Neural cell (in vitro differentiated cells): ENCODE results near the gene LRWD1. TPM values are rescaled to one million over a fixed set of nuclear protein-coding genes. Genes with fewer than 3 reads are reported as not detected.
"Not testable (repeated sequence)": the region's sequence is repeated elsewhere in the genome, so short reads cannot be mapped to it uniquely, and the experiment has no call there.

Source experiments
- H2AFZ ChIP-seq: fragments of 200-600, 300-800 bp; sonication (generic), shearing (Covaris generic); 2 replicates; pipeline ENCODE4 v1.6.0; 2014; ENCODE audit warnings: low read depth, mild to moderate bottlenecking, antibody characterized with exemption, low read length, moderate library complexity
- H3F3A ChIP-seq: fragments of 200-600 bp; shearing (Covaris generic); 2 replicates; pipeline ENCODE4 v1.6.1; 2016; ENCODE audit warnings: mild to moderate bottlenecking, moderate library complexity, mixed read lengths, antibody characterized with exemption, low read length; ENCODE audit not compliant: insufficient read depth, poor library complexity, severe bottlenecking
- H3K27ac ChIP-seq: fragments of 200-600, 300-800 bp; sonication (generic), shearing (Covaris generic); 2 replicates; pipeline ENCODE4 v1.5.1; 2014; ENCODE audit warnings: mild to moderate bottlenecking, low read length, moderate library complexity
- H3K27me3 ChIP-seq: fragments of 300-800, 200-600 bp; sonication (generic), shearing (Covaris generic); 2 replicates; pipeline ENCODE4 v1.6.0; 2014; ENCODE audit warnings: mild to moderate bottlenecking, low read depth, low read length, moderate library complexity; ENCODE audit not compliant: insufficient read depth
- H3K36me3 ChIP-seq: fragments of 300-800, 200-600 bp; sonication (generic), shearing (Covaris generic); 2 replicates; pipeline ENCODE4 v1.5.1; 2014; ENCODE audit warnings: mild to moderate bottlenecking, antibody characterized with exemption, low read length, moderate library complexity; ENCODE audit not compliant: insufficient read depth
- H3K4me2 ChIP-seq: fragments of 300-800, 200-600 bp; sonication (generic), shearing (Covaris generic); 2 replicates; pipeline ENCODE4 v1.6.0; 2014; ENCODE audit warnings: mild to moderate bottlenecking, low read length
- H3K4me3 ChIP-seq: fragments of 300-800, 200-600 bp; sonication (generic), shearing (Covaris generic); 2 replicates; pipeline ENCODE4 v1.5.1; 2014; ENCODE audit warnings: mild to moderate bottlenecking, low read length, moderate library complexity
- H3K79me2 ChIP-seq: fragments of 200-600 bp; shearing (Covaris generic); replicated peaks from 2 replicates; pipeline ENCODE4 v1.6.0; 2014; ENCODE audit warnings: mild to moderate bottlenecking, low read length, moderate library complexity; ENCODE audit not compliant: insufficient read depth
- H3K9ac ChIP-seq: fragments of 300-800, 200-600 bp; sonication (generic), shearing (Covaris generic); 2 replicates; pipeline ENCODE4 v1.6.1; 2016; ENCODE audit warnings: mild to moderate bottlenecking, low read length, mixed read lengths
- H3K9me2 ChIP-seq: fragments of 200-600 bp; shearing (Covaris generic); 2 replicates; pipeline ENCODE4 v1.6.1; 2016; ENCODE audit warnings: mild to moderate bottlenecking, low read length, mixed read lengths; ENCODE audit not compliant: insufficient read depth
- H3K9me3 ChIP-seq: fragments of 200-600, 300-800 bp; sonication (generic), shearing (Covaris generic); 2 replicates; pipeline ENCODE4 v1.6.1; 2016; ENCODE audit warnings: mild to moderate bottlenecking, mixed run types, low read length, moderate library complexity, mixed read lengths
- H4K20me1 ChIP-seq: fragments of 200-600 bp; shearing (Covaris generic); 2 replicates; pipeline ENCODE4 v1.6.1; 2016; ENCODE audit warnings: mild to moderate bottlenecking, mixed run types; ENCODE audit not compliant: insufficient read depth
- EZH2 ChIP-seq: fragments of 200-600, 300-800 bp; shearing (Covaris generic), sonication (generic); IDR thresholded peaks from 2 replicates; pipeline ENCODE4 v1.6.1; 2014; ENCODE audit warnings: antibody characterized with exemption, low read length, borderline replicate concordance, mild to moderate bottlenecking; ENCODE audit not compliant: insufficient read depth, poor library complexity, severe bottlenecking
- MXI1 ChIP-seq: fragments of 450-650 bp; conservative IDR thresholded peaks from 2 replicates; pipeline ENCODE4 v1.6.1; 2014; ENCODE audit warnings: antibody characterized with exemption, mild to moderate bottlenecking; ENCODE audit not compliant: poor library complexity, severe bottlenecking
- POLR2AphosphoS5 ChIP-seq: IDR thresholded peaks from 2 replicates; pipeline ENCODE4 v1.6.1; 2012
- RAD21 ChIP-seq: fragments of 450-650 bp; conservative IDR thresholded peaks from 2 replicates; pipeline ENCODE4 v1.6.1; 2014; ENCODE audit warnings: antibody characterized with exemption, mild to moderate bottlenecking, moderate library complexity
- SMC3 ChIP-seq: fragments of 450-650 bp; conservative IDR thresholded peaks from 2 replicates; pipeline ENCODE4 v1.6.1; 2014; ENCODE audit warnings: antibody characterized with exemption, mild to moderate bottlenecking, moderate library complexity; ENCODE audit not compliant: poor library complexity
- polyA plus RNA-seq: library from polyadenylated mRNA; depleted of rRNA; stranded (reverse); fragments of >200 nt; gene quantifications from 2 replicates; pipeline ENCODE4 v1.2.3, GENCODE V29; 2014
- TF ChIP-seq, protein P1 (sequence below): IDR thresholded peaks from 2 replicates; pipeline ENCODE4 v1.6.1; 2012; ENCODE audit warnings: borderline replicate concordance

Gene LRWD1
- polyA plus RNA-seq, 1 donor from 2014 or later = 85.5 TPM

DNA sequence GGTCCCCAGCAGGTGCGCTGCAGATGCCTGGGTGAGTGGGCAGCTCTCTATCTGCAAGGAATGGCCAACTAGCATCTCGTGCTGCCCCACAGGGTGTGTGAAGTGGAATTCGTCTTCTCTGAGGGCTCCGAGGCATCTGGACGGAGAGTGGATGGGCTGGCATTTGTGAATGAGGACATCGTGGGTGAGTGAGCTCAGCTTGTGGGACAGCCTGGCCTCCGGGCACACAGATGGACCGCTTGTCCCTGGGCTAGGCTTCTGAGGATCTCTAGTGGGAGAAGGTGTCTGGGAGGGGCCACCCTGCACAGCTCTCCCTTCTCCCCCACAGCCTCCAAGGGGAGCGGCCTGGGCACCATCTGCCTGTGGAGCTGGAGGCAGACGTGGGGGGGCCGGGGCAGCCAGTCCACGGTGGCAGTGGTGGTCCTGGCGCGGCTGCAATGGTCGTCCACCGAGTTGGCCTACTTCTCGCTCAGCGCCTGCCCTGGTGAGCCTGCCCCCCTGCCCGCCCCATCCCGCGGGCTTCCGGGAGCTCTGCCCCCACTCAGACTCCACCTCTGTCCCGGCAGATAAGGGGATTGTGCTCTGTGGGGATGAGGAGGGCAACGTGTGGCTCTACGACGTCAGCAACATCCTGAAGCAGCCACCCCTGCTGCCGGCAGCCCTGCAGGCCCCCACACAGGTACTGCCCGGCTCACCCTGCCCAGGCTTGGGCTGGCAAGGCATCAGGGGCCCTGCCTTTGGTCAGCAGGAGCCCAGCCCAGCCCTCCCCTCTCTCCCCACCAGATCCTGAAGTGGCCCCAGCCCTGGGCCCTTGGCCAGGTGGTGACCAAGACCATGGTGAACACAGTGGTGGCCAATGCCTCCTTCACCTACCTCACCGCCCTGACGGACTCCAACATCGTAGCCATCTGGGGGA is 7.6 kb downstream of the LRWD1 start:
- no peaks in the 10 kb centered on the region for H4K20me1 ChIP-seq
- TF ChIP-seq, protein P1, sequence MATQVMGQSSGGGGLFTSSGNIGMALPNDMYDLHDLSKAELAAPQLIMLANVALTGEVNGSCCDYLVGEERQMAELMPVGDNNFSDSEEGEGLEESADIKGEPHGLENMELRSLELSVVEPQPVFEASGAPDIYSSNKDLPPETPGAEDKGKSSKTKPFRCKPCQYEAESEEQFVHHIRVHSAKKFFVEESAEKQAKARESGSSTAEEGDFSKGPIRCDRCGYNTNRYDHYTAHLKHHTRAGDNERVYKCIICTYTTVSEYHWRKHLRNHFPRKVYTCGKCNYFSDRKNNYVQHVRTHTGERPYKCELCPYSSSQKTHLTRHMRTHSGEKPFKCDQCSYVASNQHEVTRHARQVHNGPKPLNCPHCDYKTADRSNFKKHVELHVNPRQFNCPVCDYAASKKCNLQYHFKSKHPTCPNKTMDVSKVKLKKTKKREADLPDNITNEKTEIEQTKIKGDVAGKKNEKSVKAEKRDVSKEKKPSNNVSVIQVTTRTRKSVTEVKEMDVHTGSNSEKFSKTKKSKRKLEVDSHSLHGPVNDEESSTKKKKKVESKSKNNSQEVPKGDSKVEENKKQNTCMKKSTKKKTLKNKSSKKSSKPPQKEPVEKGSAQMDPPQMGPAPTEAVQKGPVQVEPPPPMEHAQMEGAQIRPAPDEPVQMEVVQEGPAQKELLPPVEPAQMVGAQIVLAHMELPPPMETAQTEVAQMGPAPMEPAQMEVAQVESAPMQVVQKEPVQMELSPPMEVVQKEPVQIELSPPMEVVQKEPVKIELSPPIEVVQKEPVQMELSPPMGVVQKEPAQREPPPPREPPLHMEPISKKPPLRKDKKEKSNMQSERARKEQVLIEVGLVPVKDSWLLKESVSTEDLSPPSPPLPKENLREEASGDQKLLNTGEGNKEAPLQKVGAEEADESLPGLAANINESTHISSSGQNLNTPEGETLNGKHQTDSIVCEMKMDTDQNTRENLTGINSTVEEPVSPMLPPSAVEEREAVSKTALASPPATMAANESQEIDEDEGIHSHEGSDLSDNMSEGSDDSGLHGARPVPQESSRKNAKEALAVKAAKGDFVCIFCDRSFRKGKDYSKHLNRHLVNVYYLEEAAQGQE = no peak
- no peak for TF ChIP-seq EZH2
- no peak for TF ChIP-seq MXI1
- TF ChIP-seq POLR2AphosphoS5 = peak; percentile 9
- no peak for TF ChIP-seq RAD21
- no peak overlapping the region for H3K27ac ChIP-seq
- no peaks in the 10 kb centered on the region for H3K36me3 ChIP-seq
- no peaks in the 10 kb centered on the region for H3K9me2 ChIP-seq
- no peak overlapping the region for H3K9ac ChIP-seq
- no peaks in the 10 kb centered on the region for H3K9me3 ChIP-seq
- no peaks in the 10 kb centered on the region for H3K79me2 ChIP-seq
- H3K4me3 ChIP-seq = no peak overlapping the region
- H3K27me3 ChIP-seq = no peaks in the 10 kb centered on the region
- H3F3A ChIP-seq = no peaks in the 10 kb centered on the region
- no peak overlapping the region for H3K4me2 ChIP-seq
- H2AFZ ChIP-seq = no peak overlapping the region

DNA sequence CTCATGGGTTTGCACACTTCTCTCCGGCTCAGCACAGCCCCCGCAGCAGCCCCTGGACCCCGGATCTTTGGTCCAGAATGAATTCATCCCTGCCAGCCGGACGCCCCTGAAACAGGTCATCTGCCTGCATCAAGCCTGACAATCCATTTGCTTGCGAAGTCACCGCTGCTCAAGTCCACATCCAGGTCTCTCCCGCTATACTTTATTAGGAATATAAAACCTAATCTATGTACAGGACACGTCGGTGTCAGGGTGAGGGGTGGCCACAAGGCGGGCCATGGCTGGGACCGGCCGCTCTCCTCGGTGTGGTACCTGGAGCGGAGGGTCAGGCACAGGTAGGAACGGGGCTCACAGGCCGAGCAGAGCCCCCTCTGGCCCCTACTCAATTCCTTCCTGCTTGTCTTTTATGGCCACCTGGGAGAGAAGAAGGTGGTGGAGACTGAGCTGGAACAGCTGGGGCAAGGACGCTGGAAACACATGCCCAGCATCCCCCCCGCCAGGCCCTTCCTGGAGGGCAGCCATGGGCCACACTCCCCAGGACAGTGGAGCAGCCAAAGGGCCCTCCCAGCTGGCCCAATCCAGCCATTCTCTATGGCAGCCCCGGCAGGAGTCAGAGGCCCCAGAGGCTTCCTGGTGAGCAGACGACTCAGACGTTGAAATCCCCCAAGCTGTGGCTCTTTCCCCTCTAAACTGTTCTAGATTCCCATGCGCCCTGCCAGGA is 8.6 kb downstream of the LRWD1 start:
- Histone ChIP-seq H3K4me2 (no peak overlapping the region), H3K9me3 (no peaks in the 10 kb centered on the region), H3K36me3 (no peaks in the 10 kb centered on the region), H3K27me3 (no peaks in the 10 kb centered on the region), H2AFZ (no peak overlapping the region), H3K9me2 (no peaks in the 10 kb centered on the region), H3K79me2 (no peaks in the 10 kb centered on the region), H3F3A (no peaks in the 10 kb centered on the region), H3K27ac (no peak overlapping the region), H3K9ac (no peak overlapping the region), H3K4me3 (no peak overlapping the region), H4K20me1 (no peaks in the 10 kb centered on the region)
- TF ChIP-seq, protein P1 = no peak
- no peak for TF ChIP-seq RAD21
- no peak for TF ChIP-seq EZH2
- TF ChIP-seq MXI1 = no peak
- TF ChIP-seq SMC3 = no peak

DNA sequence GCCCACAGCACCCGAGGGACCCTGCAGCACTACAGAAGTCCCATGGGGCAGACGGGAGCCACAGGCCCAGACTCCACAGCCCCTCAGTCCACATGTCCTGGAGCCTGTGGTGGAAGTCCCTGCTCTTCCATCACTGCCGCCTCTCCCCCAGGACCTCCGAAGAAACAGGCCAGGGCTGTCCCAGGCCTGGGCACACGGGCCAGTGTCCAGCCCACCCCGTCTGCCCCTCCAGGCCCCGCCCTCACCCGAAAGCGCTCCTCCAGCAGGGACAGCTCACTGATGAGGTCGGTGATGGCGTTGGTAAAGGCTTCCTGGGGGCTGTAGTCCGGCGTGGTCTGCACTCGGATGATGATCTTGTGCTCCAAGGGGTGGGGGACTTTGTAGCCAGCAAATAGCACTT is 9.3 kb downstream of the LRWD1 start:
- not testable (repeated sequence) for H2AFZ ChIP-seq, H3K9me2 ChIP-seq, H4K20me1 ChIP-seq, H3K4me3 ChIP-seq, H3F3A ChIP-seq, H3K4me2 ChIP-seq, H3K36me3 ChIP-seq, H3K9me3 ChIP-seq, H3K9ac ChIP-seq, H3K27ac ChIP-seq, H3K79me2 ChIP-seq, H3K27me3 ChIP-seq

DNA sequence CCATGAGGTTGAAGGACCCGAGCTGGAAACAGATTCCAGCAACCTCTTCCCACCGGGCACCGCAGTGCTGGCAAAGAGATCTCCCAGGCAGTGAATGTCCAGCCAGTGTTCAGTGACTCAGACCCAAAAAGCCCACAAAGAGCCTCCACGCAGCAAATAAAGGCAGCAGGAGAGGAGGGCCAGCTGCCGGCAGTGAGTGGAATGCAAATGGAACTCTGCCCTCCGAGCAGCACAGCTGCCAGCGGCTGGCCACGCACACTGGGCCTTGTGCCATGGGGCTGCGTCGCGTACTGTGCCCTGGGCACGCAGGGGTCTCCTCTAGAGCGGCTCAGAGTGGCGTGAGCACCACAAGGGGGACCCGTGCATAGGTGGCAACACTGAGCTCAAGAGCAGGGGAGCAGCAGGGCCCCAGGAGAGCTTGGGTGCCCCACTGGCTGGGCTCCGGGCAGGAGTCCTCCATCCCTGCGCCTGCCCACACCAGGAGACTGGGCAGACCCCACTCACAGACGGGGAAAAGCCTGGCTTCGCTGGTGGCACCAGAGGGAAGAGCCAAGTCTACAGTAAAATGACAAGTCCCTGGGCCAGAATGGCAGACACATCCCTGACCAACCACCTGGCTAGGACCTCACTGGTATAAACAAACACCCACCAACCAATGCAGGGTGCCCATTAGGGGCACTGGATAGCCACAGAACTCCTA is 10.1 kb downstream of the LRWD1 start:
- H4K20me1 ChIP-seq, H3K9me2 ChIP-seq, H3F3A ChIP-seq, H2AFZ ChIP-seq, H3K9ac ChIP-seq, H3K4me2 ChIP-seq, H3K36me3 ChIP-seq, H3K27ac ChIP-seq, H3K27me3 ChIP-seq, H3K79me2 ChIP-seq, H3K9me3 ChIP-seq, H3K4me3 ChIP-seq: not testable (repeated sequence)
